Measurements from ENCODE around the gene ANKS1B.

ANKS1B gene

DNA sequence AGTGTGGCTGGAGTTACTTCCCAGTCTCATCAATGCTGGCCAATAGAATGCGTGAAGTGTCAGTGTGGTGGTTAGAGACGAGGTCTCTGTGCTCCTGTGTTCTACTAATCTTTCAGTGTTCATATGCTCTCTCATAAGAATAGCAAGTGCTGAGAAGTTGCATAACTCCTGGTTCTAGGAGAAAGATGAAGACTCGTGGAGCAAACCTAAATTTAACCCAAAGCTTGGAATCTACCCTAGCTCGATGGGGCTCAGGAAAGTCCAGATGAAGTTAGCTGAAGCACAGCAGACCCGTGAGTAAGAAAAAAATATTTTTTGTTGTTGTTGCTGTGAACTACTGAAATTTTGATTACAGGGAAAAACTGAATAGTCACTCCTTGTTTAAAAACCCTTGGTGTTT, 927.1 kb downstream of the ANKS1B start:
- H3K4me3 ChIP-seq (ENCODE audit: low read depth, low read length), result no peak overlapping the region
- no peak for DNase-seq (ENCODE audit: low read depth)
- no peak for TF ChIP-seq CTCF (IDR thresholded peaks at IDR 0.05; ENCODE audit: control insufficient read depth, extremely low read depth, insufficient read depth)

DNA sequence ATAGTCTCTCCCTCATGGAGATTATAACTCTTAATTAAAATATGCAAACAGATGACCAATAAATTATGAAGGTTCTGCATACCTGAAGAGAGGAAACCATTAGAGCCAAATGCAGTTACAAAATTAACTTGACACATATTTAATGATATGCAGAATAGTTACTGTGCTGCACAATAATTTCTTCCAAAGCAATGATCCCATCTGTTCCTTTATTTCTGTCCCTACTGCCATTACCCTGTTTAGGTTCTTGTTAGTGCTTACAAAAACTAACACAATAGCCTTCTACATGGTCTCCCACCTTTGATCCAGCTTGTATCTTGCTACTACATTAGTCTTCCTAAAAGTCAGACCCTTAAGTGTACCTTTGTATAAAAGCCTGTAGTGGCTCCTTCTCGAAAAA, 928.5 kb downstream of the ANKS1B start:
- no peak overlapping the region for H3K4me3 ChIP-seq (ENCODE audit: low read depth, low read length)
- TF ChIP-seq CTCF (IDR thresholded peaks at IDR 0.05; ENCODE audit: control insufficient read depth, extremely low read depth, insufficient read depth), result no peak
- DNase-seq (ENCODE audit: low read depth), result no peak

DNA sequence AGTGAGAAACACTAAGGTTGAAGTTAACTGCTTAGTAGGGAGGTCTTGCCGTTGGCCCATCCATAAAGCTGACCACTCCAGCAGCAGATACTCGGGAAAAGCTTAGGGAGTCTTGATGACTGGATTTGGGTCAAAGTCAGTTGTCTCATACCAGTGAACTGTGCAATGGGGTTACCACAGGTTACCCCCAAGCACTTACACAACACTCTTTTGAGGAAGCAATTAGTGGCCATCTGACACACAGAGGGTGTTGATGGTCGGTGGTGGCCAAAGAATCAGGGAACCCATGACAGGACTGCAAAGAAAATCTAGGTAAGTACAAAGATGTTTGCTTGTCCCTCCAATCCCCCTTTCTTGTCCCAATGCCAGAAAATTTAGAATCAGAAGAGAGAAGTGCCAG, 929.4 kb downstream of the ANKS1B start:
- H3K4me3 ChIP-seq (ENCODE audit: low read depth, low read length), result no peak overlapping the region
- TF ChIP-seq CTCF (IDR thresholded peaks at IDR 0.05; ENCODE audit: control insufficient read depth, extremely low read depth, insufficient read depth), result no peak
- no peak for DNase-seq (ENCODE audit: low read depth)

DNA sequence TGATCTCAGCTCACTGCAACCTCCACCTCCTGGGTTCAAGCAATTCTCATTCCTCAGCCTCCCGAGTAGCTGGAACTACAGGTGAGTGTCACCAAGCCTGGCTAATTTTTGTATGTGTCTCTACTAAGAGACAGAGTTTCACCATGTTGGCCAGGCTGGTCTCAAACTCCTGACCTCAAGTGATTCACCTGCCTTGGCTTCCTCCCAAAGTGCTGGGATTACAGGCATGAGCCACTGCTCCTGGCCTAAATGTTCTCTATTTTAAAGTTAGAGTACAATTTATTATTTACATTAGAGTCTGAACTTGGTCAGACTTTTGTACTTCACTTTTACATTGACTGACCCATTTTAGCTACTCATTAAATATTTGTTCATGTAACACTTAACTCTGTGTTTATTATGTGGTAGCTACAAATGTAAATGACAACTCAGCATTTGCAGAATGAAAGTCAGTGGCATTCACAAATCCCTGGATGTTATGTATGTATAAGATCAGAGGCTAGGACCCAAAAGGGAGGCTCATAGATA, 930.1 kb downstream of the ANKS1B start:
- TF ChIP-seq CTCF (IDR thresholded peaks at IDR 0.05; ENCODE audit: control insufficient read depth, extremely low read depth, insufficient read depth), result no peak
- no peak overlapping the region for H3K4me3 ChIP-seq (ENCODE audit: low read depth, low read length)
- DNase-seq (ENCODE audit: low read depth), result no peak

- no peak overlapping the region for H3K4me3 ChIP-seq (ENCODE audit: low read depth, low read length)
- no peak for TF ChIP-seq CTCF (IDR thresholded peaks at IDR 0.05; ENCODE audit: control insufficient read depth, extremely low read depth, insufficient read depth)
- DNase-seq (ENCODE audit: low read depth), result no peak
Measured at GRCh38 chr12:99053616-99054362, 930.9 kb downstream of the ANKS1B start.

GRCh38 chr12:99049774-99050173, 935.0 kb downstream of the ANKS1B start:
- H3K4me3 ChIP-seq (ENCODE audit: low read depth, low read length), result no peak overlapping the region
- TF ChIP-seq CTCF (IDR thresholded peaks at IDR 0.05; ENCODE audit: control insufficient read depth, extremely low read depth, insufficient read depth), result no peak
- DNase-seq (ENCODE audit: low read depth), result no peak

GRCh38 chr12:99045158-99045557, 939.6 kb downstream of the ANKS1B start:
- no peak for DNase-seq (ENCODE audit: low read depth)
- no peak overlapping the region for H3K4me3 ChIP-seq (ENCODE audit: low read depth, low read length)
- no peak for TF ChIP-seq CTCF (IDR thresholded peaks at IDR 0.05; ENCODE audit: control insufficient read depth, extremely low read depth, insufficient read depth)
